ENCODE results near the gene ZNF580. TPM values are rescaled to one million over a fixed set of nuclear protein-coding genes. Genes with fewer than 3 reads are reported as not detected.

Gene ZNF580
- total and polyA plus RNA-seq, 2 of the 8 experiments (the other 6 are each of a cell fraction or from before 2014, with no cell fraction given): 12.0 to 24.6 TPM

DNA sequence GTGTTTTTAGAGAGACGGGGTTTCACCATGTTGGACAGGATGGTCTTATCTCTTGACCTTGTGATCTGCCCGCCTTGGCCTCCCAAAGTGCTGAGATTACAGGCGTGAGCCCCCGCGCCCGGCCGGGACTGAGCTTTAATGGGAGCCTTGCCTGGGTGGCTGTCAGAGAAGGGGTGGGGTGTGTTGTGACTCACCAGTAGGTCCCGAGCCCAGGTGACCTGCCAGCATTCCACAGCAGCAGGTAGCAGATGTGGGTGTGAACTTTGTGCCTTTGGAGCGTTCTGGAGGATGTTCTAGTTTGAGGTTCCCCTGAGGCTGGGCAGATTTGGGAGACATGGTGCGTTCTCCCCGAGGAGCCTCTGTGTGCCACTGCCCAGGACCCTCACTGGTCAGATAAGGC lies 27.2 kb downstream of the ZNF580 start:
- Histone ChIP-seq H3K4ac (replicated peaks; ENCODE audit: insufficient read length, low read depth, low read length) (no peak overlapping the region), H2BK120ac (replicated peaks; ENCODE audit: low read depth, low read length) (no peak overlapping the region), H3K18ac (ENCODE audit: extremely low read depth, low read length) (no peak overlapping the region), H3K14ac (ENCODE audit: insufficient read length) (no peak overlapping the region), H4K8ac (ENCODE audit: extremely low read depth, insufficient read depth, low read length) (peak overlapping the region; percentile 18; the same call in 1 of the 2 replicates), H2AFZ (ENCODE audit: low read length) (no peak overlapping the region), H4K20me1 (replicated peaks in 1 of 2; ENCODE audit: control insufficient read depth in 1 of 2, insufficient read depth in 2 of 2, low read length in 2 of 2) (peaks cover 38 to 54% of the 10 kb centered on the region in 2 experiments), H3K4me1 (replicated peaks in 1 of 4; ENCODE audit: control insufficient read depth in 3 of 4, insufficient read depth in 4 of 4, low read length in 3 of 4) (peaks cover 0 to 5% (median 2%) of the 10 kb centered on the region in 4 experiments; a peak in 5 of 7 replicates), H2BK20ac (ENCODE audit: low read length) (no peak overlapping the region), H3K23me2 (ENCODE audit: low read depth, low read length) (no peaks in the 10 kb centered on the region), H3K79me1 (ENCODE audit: low read depth, low read length) (peaks cover 15% of the 10 kb centered on the region), H3K56ac (replicated peaks; ENCODE audit: insufficient read length, low read depth, low read length) (no peak overlapping the region), H4K91ac (replicated peaks; ENCODE audit: insufficient read length, low read length) (no peak overlapping the region), H3K79me2 (ENCODE audit: control insufficient read depth in 1 of 2, insufficient read depth in 2 of 2, low read length in 2 of 2) (peaks cover 4 to 71% of the 10 kb centered on the region in 2 experiments; a peak in 3 of 4 replicates), H3K23ac (ENCODE audit: insufficient read length) (no peak overlapping the region), H2BK15ac (ENCODE audit: low read length) (no peak overlapping the region), H3K4me2 (ENCODE audit: insufficient read depth in 1 of 2, low read depth in 2 of 2, low read length in 2 of 2) (no peak overlapping the region), H2AK5ac (ENCODE audit: low read depth, low read length) (no peak overlapping the region), H3K27ac (ENCODE audit: low read depth, low read length) (no peak overlapping the region), H3K9me3 (ENCODE audit: insufficient read depth in 2 of 2, low read depth in 1 of 2, low read length in 1 of 2) (no peaks in the 10 kb centered on the region), H4K5ac (ENCODE audit: insufficient read length, low read depth, low read length) (no peak overlapping the region), H3K4me3 (ENCODE audit: extremely low read depth in 1 of 4, insufficient read depth in 2 of 4, low read depth in 3 of 4, low read length in 4 of 4) (no peak overlapping the region), H3K9ac (replicated peaks in 1 of 4; ENCODE audit: extremely low read depth in 1 of 4, low read depth in 3 of 4, low read length in 3 of 4) (no peak overlapping the region; a peak in 1 of 7 replicates), H3K36me3 (ENCODE audit: control insufficient read depth in 2 of 4, insufficient read depth in 4 of 4, low read length in 3 of 4) (peaks cover 48 to 62% (median 56%) of the 10 kb centered on the region in 4 experiments), H3K27me3 (replicated peaks in 1 of 4; ENCODE audit: control insufficient read depth in 3 of 4, extremely low read depth in 1 of 4, insufficient read depth in 3 of 4, low read length in 3 of 4) (no peaks in the 10 kb centered on the region), H2BK5ac (ENCODE audit: low read depth, low read length) (no peak overlapping the region), H2BK12ac (ENCODE audit: low read depth, low read length) (no peak overlapping the region)
- DNase-seq (ENCODE audit: low read depth in 1 of 2, low spot score in 2 of 2) (no peak), FAIRE-seq (no peak)
- WGBS, 2 experiments (ENCODE audit: extremely low coverage in 1 of 2, insufficient coverage in 1 of 2, insufficient read length in 1 of 2, insufficient replicate concordance in 2 of 2, low coverage in 1 of 2, low lambda C conversion rate in 2 of 2, missing lambda C conversion rate in 1 of 2): 87% methylated on average over 8 of the region's 11 CpGs; no CpG with 5 or more reads in 1 of the 2 experiments
- ChIA-PET CTCF (ENCODE audit: partially characterized antibody) (interaction anchor here (0.9 to 1.1 kb wide), 2 partner anchors 14 to 15 kb away, joined by 3 read pairs; no protein-coding TSS in a partner anchor), POLR2A (ENCODE audit: partially characterized antibody) (interaction anchor here (1.1 to 7.1 kb wide), 3 partner anchors 10 to 13 kb away, joined by 3 to 75 read pairs (median 4); no protein-coding TSS in a partner anchor)
- no peak for TF ChIP-seq ATF2 (IDR thresholded peaks at IDR 0.05; ENCODE audit: low read length)

All from H1 (cell line).